Stimulated activated CD4-positive, alpha-beta T cell treated with anti-CD3 and anti-CD28 coated beads, TNF-alpha, amount 100 ng/mL, for 48 hours (primary cell): Measurements from ENCODE around the gene NALF2.

Experiments
- DNase-seq, 3 donors: peaks; one replicate each; pipeline ENCODE4 v3.0.0-alpha.2; 2020; ENCODE audit warnings: low read depth in 3 of 3

NALF2 gene

DNA sequence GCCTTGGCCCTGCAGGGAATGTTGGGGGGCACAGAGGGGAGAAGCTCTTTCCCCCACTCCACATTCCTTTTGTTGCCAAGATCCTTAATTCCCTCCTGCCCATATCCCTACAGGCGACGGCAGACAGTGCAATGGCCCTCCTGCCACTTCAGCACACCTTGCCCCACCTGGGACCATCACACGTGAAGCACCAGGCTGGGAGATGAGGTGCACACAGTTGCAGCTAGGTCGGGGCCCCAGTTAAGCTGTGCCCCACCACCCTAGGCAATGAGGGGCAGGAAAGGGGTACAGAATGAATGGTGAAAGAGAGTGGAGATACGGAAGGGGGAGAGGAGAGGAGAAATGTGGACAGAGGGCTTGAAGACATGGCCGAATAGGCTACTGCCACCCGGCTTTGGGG is 26.2 kb downstream of the NALF2 start:
- DNase-seq: no peak

DNA sequence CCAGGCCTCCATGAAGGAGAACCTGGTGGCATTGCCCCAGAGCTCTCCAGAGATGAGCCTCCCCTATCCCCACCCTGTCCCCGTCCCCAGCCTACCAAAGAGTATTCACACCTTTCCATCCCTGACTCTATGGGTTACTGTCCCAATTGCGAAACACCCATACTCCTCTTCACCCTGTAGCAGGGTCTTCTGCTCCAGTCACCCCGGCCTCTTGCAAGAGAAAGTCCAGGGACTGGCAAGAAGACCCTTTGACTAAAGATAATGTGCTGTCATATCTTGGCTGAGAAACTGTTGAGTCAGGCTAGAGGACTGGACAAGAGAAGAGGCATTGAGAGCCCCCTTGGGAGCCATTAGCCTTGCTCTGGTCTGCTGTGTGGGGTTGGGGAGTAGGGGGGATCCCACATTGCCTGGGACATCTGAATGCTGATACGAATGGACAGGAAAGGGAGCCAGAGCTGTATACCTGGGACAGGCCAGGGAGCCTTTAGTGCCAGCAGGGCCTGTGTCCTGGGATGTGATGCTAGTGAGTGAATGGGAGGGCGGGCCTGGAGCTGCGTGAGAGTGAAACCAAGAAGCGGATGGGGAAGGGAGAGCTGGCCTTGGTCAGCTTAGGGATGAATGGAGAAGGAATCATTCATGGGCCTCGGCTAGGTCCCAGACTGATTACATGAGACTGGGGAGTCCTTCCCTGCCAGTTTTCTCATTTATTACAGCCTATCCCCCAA is 27.1 kb downstream of the NALF2 start:
- DNase-seq: no peak

DNA sequence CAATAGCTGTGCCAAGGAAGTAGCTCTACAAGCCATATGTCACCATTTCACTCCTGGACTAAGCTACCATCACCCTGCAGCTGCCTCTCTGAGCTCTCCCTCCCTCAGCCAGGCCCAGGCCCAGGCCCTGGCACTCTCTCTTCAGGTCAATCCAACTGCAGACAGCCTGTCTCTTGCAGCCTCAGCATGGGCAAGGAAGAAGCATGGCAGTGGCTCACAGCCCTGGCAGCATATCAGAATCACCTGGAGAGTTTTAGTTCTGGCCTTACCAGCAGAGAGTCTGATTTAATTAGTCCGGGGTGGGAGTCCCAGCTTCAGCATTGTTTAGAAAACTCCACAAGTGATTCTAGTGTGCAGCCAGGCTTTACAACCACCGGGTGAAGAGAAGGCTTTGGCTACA is 31.5 kb downstream of the NALF2 start:
- DNase-seq: no peak

DNA sequence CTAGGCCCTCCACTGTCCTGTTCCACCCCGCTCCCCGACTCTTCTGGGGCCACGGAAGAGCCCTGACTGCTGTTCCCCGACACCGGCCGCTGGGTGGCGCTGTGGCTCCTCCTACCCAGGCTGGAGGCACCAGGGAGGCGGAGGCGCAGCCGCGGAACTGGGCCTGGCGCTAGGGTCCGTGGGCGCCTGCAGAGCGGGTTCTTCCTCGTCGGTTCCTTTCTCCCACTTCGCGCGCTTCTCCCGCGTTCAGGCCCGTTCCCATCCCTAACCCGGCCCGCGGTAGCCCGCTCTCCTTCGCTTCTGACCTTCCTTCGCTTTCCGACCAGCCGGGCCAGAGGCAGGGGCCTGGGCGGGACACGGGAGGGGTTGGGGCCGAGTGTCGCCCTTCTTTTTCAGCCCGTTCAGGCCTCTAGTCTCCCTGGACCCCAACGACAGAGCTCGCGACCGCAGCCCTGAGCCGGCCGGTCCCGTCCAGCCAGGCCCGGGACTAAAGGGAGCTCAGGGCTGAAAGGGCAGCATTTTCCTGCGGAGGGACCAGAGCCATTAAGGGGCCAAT is 34.3 kb downstream of the NALF2 start:
- peak; percentile 37 to 62 (median 58) for DNase-seq

DNA sequence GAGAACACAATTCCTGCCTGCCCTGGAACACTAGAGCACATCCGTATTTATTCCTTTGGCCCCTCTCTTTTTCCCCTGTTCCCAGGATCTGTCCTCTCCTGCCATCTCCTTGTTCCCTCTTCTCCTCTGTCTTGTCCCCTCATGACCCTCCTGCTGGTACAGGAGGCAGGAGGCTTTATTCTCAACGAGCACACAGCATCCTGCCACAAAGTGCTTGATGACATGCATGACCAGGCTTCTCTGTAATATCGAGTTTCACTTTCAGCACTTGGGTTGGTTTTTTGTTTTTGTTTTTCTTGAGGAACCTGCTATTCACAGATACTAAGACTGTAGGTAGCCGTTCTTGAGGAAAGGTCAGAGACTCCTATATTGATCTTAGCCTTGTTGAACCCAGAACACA is 35.3 kb downstream of the NALF2 start:
- DNase-seq: no peak

DNA sequence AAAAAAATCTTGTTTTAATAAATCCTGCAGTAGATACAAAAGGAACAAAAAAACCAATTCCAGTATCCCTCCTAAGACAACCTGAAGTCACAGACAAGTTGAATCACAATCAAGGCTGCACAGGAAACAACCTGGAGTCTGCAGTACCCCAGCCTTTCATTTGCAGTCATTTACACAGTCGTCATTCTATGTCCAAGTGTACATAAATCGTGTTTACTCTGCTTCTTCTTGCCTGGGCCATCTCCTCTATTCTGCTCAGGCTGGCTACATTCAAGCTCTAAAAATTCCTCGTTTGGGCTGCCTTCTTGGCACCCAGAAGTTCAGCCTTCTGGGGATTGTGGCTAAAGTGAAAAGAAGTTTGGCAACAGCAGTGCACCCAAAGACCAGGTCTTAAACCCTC is 37.8 kb downstream of the NALF2 start:
- no peak for DNase-seq

DNA sequence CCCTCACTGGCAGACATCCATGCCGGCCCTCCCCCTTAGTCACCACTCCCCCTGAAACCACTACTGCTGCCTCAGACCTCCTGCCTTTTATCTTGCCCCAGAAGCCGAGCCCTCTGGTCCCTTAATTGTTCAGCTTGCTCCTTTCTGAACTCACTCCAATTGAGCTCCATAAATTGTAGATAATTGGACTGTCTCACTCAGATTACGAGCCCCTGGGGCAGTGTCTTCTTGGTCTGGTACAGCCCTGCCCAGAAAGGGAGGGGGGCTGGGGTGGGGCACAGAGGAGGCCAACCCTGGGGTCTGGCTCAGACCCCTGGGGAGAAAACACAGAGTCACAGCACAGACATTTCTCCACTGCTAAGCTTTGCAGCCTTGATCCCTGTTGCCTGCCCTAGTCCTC is 39.4 kb downstream of the NALF2 start:
- no peak for DNase-seq

DNA sequence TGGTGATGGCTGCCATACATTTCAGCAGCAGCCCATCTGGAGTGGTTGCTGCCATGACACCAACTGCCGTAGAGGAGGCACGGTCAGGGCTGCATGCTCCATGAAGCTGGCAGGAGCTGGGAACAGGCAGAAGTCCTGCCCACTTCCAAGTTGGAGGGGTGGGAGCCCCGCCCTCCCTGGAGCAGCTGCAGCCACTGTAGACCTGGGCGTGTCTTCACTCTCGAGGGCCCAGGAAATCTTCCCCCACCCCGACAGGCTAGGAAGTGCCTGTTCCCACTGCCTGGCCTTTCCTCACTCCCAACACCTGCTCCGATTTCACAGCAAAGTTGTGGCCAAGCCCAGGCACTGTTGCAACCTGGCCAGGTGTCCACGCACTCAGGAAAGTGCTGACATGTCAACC is 42.3 kb downstream of the NALF2 start:
- no peak for DNase-seq

DNA sequence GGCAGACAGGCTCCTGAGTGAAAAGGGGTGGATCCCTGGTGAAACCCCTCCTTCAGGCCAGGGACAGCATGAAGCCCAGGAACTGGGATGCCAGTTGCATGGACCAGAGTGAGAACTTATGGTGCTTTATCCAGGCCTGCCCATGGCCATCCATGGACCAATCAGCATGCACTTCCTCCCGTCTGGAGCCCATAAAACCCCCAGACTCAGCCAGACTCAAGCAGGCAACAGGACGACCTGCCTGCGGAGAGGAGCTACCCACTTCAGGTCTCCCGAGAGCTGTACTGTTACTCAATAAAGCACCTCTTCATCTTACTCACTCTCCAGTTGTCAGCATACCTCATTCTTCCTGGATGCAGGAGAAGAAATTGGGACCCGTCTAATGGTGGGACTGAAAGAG is 42.9 kb downstream of the NALF2 start:
- no peak for DNase-seq

DNA sequence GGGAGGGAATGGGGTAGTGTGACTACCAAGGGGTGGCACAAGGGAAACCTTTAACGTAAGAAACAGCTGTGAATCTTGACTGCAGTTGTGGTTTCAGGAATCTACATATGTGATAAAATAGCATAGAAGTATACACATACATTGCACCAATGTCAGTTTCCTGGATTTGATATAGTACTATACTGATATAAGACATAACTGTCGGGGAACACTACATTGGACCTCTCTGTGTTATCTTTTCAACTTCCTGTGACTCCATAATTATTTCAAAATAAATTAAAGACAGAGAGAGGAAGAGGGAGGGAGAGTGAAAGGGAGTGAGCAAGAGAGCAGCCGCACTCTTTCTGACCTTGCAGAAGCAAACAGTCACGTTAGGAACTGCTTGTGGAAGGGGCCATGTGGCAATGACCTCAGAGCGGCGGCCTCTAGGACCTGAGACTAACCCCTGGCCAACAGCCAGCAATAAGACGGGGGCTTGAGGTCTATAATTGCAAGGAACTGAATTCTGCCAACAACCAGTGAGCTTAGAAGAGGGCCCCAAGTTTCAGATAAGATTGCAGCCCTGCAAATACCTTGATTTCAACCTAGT is 47.4 kb downstream of the NALF2 start:
- no peak for DNase-seq

DNA sequence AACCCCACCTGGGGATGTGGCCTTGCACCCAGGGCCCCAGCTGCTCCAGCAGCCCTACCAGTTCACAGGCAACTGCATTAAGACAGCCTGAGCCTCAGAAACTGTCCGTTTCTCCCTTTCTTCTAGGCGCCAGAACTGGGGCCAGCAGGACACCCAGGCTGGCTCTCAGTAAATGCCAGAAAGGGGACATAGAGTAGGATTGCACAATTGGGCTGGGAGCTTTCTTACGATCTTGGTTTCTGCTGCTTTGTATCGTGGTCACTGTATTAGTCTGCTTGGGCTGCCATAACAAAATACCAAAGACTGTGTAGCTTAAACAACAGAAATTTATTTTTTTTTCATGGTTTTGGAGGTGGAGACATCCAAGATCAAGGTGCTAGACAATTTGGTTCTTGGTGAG is 48.4 kb downstream of the NALF2 start:
- DNase-seq: no peak
